Esophagus squamous epithelium (tissue), 5 donors: ENCODE results near the gene KIF14. TPM values are rescaled to one million over a fixed set of nuclear protein-coding genes. Genes with fewer than 3 reads are reported as not detected.

ENCODE experiments used
- DNase-seq: peaks from one replicate; lab custom pipeline; 2025; lab: John Stamatoyannopoulos, UW
- H3K27ac ChIP-seq, 4 donors: fragments of 200-600 bp; sonication (generic); one replicate each; pipeline ENCODE4 v1.5.1; 2016 to 2019; ENCODE audit warnings: mild to moderate bottlenecking in 1 of 4
- H3K27me3 ChIP-seq, 4 donors: fragments of 200-600 bp; sonication (generic); 1 replicate in 3 of 4; 2 replicates in 1 of 4; pipeline versions ENCODE4 v1.5.1 to v1.6.0; 2017 to 2021; ENCODE audit warnings: antibody characterized with exemption in 1 of 4
- H3K36me3 ChIP-seq, 3 donors: fragments of 200-600 bp; sonication (generic); one replicate each; pipeline ENCODE4 v1.5.1; 2016 to 2019
- H3K4me1 ChIP-seq, 3 donors: fragments of 200-600 bp; sonication (generic); one replicate each; pipeline ENCODE4 v1.5.1; 2017 to 2019
- H3K4me3 ChIP-seq, 4 donors: fragments of 200-600 bp; sonication (generic); 1 replicate in 3 of 4; 2 replicates in 1 of 4; pipeline ENCODE4 v1.5.1; 2016 to 2019; ENCODE audit warnings: mild to moderate bottlenecking in 2 of 4, moderate library complexity in 1 of 4
- H3K9me3 ChIP-seq, 3 donors: fragments of 200-600 bp; sonication (generic); one replicate each; pipeline ENCODE4 v1.5.1; 2016 to 2019
- CTCF ChIP-seq, 6 experiments: fragments of 450-650 bp in 4 of 6; fragments of 200-600 bp in 2 of 6; sonication (generic) in 2 of 6; IDR thresholded peaks; one replicate each; pipeline ENCODE4 v1.5.1; 2016 to 2019; ENCODE audit warnings: antibody characterized with exemption in 6 of 6, mild to moderate bottlenecking in 4 of 6, moderate library complexity in 4 of 6
- POLR2A ChIP-seq, 4 donors: fragments of 450-650 bp; IDR thresholded peaks; one replicate each; pipeline ENCODE4 v1.6.1; 2017; ENCODE audit warnings: antibody characterized with exemption in 4 of 4, mild to moderate bottlenecking in 4 of 4, moderate library complexity in 3 of 4
- WGBS, 2 donors: methylation state at CpG; one replicate each; pipeline ENCODE4 v1.1.5; 2018; 5-methylcytosine and 5-hydroxymethylcytosine counted together
- intact Hi-C: fragments of 100-400 bp; cut with DNase I; formaldehyde crosslinking; loops from one replicate; pipeline ENCODE4 v1.15.0; 2022
- total RNA-seq, 4 donors: library from RNA; depleted of rRNA; stranded (reverse); fragments of >200 nt; gene quantifications; one replicate each; pipeline ENCODE4 v1.1.0, GENCODE V29; 2016
- donor health status: DM: yes; HTN: yes; CAD: no.

KIF14 gene
- total RNA-seq, 4 donors from 2014 or later, result 1.5 to 5.8 (median 3.1) TPM

- TF ChIP-seq CTCF (IDR thresholded peaks at IDR 0.05) (no peak), POLR2A (IDR thresholded peaks at IDR 0.05) (no peak)
- Histone ChIP-seq H3K27me3 (peaks cover 0 to 36% (median 0%) of the 10 kb centered on the region in 4 donors), H3K27ac (no peak overlapping the region), H3K9me3 (no peaks in the 10 kb centered on the region), H3K36me3 (no peaks in the 10 kb centered on the region), H3K4me3 (no peak overlapping the region), H3K4me1 (no peaks in the 10 kb centered on the region)
- DNase-seq, result no peak
- WGBS, 2 donors, result 84 to 90% methylated on average over 9 to 12 of the region's 12 CpGs
- intact Hi-C loops, result no loop called here
Observed at GRCh38 chr1:200506471-200506870, 114.1 kb downstream of the KIF14 start.

- H3K4me3 ChIP-seq, result no peak overlapping the region
- no peak overlapping the region for H3K27ac ChIP-seq
- H3K36me3 ChIP-seq, result no peaks in the 10 kb centered on the region
- no peaks in the 10 kb centered on the region for H3K4me1 ChIP-seq
- no peak for DNase-seq
- no peaks in the 10 kb centered on the region for H3K9me3 ChIP-seq
- TF ChIP-seq CTCF (IDR thresholded peaks at IDR 0.05), result no peak
- TF ChIP-seq POLR2A (IDR thresholded peaks at IDR 0.05), result no peak
- WGBS, 2 donors, result 78 to 79% methylated on average over 1 of the region's 1 CpG
- H3K27me3 ChIP-seq, result peaks cover 0 to 24% (median 0%) of the 10 kb centered on the region in 4 donors
- intact Hi-C loops, result no loop called here
Observed at GRCh38 chr1:200505257-200505656, 115.3 kb downstream of the KIF14 start.

Other genes starting within 250 kb of the KIF14 start
- 1 to 10 TPM; 2.5 to 8.6 (median 6.3) TPM for gene ZNF281, start 210.7 kb downstream of the KIF14 start, total RNA-seq
- 10 to 100 TPM; 10.2 to 16.8 (median 12.4) TPM for gene DDX59, start 49.2 kb upstream of the KIF14 start, total RNA-seq
- 10 to 100 TPM in 3 of 4 donors, 1 to 10 TPM in 1; 9.2 to 27.5 (median 19.7) TPM for gene CAMSAP2, start 118.1 kb upstream of the KIF14 start, total RNA-seq